GM12878 (cell line): ENCODE measurements around the gene CCDC91. TPM values are rescaled to one million over a fixed set of nuclear protein-coding genes. Genes with fewer than 3 reads are reported as not detected.

ENCODE experiments used
- ATAC-seq: fragments of 200-7000 bp; cut with Tn5 transposase; 3 replicates; pipeline ENCODE4 v1.9.1; 2020; ENCODE audit warnings: mild to moderate bottlenecking, moderate library complexity
- BruUV-seq: library from RNA; stranded (reverse); fragments of 400-500 nt; replicated peaks from 2 replicates; lab custom pipeline; 2021; lab: Mats Ljungman, UMichigan
- CTCF ChIA-PET: fragments of 300-600 bp; sonication (Branson Sonifier 250); formaldehyde crosslinking; extraction: SDS; loops from one replicate; lab custom pipeline; 2021; ENCODE audit warnings: inconsistent platforms; lab: Yijun Ruan, JAX
- POLR2A ChIA-PET: fragments of 350-600 bp; formaldehyde crosslinking; extraction: SDS; loops from one replicate; lab custom pipeline; 2021; ENCODE audit warnings: inconsistent platforms; lab: Charles Lee
- RAD21 ChIA-PET: fragments of 300-600 bp; sonication (Branson Sonifier 250); formaldehyde crosslinking; loops from one replicate; lab custom pipeline; 2023; ENCODE audit warnings: antibody characterized with exemption; ENCODE audit not compliant: unreplicated experiment; lab: Charles Lee
- SMC1A ChIA-PET: fragments of 300-600 bp; sonication (Branson Sonifier 250); formaldehyde crosslinking; loops from one replicate; lab custom pipeline; 2023; ENCODE audit not compliant: unreplicated experiment, uncharacterized antibody; lab: Charles Lee
- DNase-seq: peaks from one replicate; pipeline ENCODE4 v3.0.0-alpha.2; 2011; ENCODE audit warnings: low read depth, low spot score
- FAIRE-seq: peaks from 3 replicates; lab custom pipeline; 2011; peaks lifted over from hg19 to GRCh38; lab: Jason Lieb, UNC
- H2AFZ ChIP-seq: 2 replicates; pipeline ENCODE4 v1.6.0; 2011; ENCODE audit warnings: low read depth, low read length, control low read depth; ENCODE audit not compliant: control insufficient read depth
- H3K27ac ChIP-seq: 2 replicates; pipeline ENCODE4 v1.5.1; 2011; ENCODE audit warnings: control low read depth; ENCODE audit not compliant: control insufficient read depth, insufficient read depth
- H3K27me3 ChIP-seq, 2 experiments: replicated peaks in 1 of 2; 2 replicates each; pipeline versions ENCODE4 v1.6.0 to v1.6.1; 2011; ENCODE audit warnings: low read length in 1 of 2; ENCODE audit not compliant: control insufficient read depth in 2 of 2, insufficient read depth in 2 of 2
- H3K36me3 ChIP-seq, 2 experiments: 2 replicates each; pipeline ENCODE4 v1.5.1; 2011; ENCODE audit warnings: low read length in 1 of 2; ENCODE audit not compliant: control insufficient read depth in 2 of 2, insufficient read depth in 2 of 2
- H3K4me1 ChIP-seq: 2 replicates; pipeline ENCODE4 v1.6.1; 2011; ENCODE audit warnings: mild to moderate bottlenecking, low read length, moderate library complexity, mixed read lengths; ENCODE audit not compliant: control insufficient read depth, insufficient read depth
- H3K4me2 ChIP-seq: 2 replicates; pipeline ENCODE4 v1.6.0; 2011; ENCODE audit warnings: control low read depth; ENCODE audit not compliant: control insufficient read depth, insufficient read depth
- H3K4me3 ChIP-seq: fragments of 200-600 bp; sonication (generic); 2 replicates; pipeline ENCODE4 v1.5.1; 2016
- H3K79me2 ChIP-seq: 2 replicates; pipeline ENCODE4 v1.6.0; 2011; ENCODE audit warnings: low read length; ENCODE audit not compliant: control insufficient read depth, insufficient read depth
- H3K9ac ChIP-seq: 2 replicates; pipeline ENCODE4 v1.8.0; 2011; ENCODE audit warnings: low read length, control low read depth, mixed read lengths; ENCODE audit not compliant: control insufficient read depth, insufficient read depth
- H3K9me3 ChIP-seq: replicated peaks from 3 replicates; pipeline ENCODE4 v1.5.1; 2011; ENCODE audit warnings: mild to moderate bottlenecking, low read length; ENCODE audit not compliant: control insufficient read depth, insufficient read depth
- H4K20me1 ChIP-seq: 2 replicates; pipeline ENCODE4 v1.6.0; 2011; ENCODE audit not compliant: control insufficient read depth, insufficient read depth
- ATF7 ChIP-seq: fragments of 450-650 bp; IDR thresholded peaks from 2 replicates; pipeline ENCODE4 v1.6.1; 2016; ENCODE audit warnings: low read depth, mild to moderate bottlenecking
- BCL3 ChIP-seq: IDR thresholded peaks from 2 replicates; pipeline ENCODE4 v1.6.1; 2011; ENCODE audit warnings: borderline replicate concordance, low read depth, mild to moderate bottlenecking, moderate library complexity, low read length; ENCODE audit not compliant: insufficient read depth, poor library complexity, severe bottlenecking
- CREM ChIP-seq: IDR thresholded peaks from 2 replicates; pipeline ENCODE4 v1.6.1; 2014; ENCODE audit warnings: antibody characterized with exemption, low read depth
- E2F8 ChIP-seq: fragments of 450-650 bp; IDR thresholded peaks from 2 replicates; pipeline ENCODE4 v1.6.1; 2018; ENCODE audit warnings: mild to moderate bottlenecking, low read depth, moderate library complexity; ENCODE audit not compliant: partially characterized antibody
- HSF1 ChIP-seq: fragments of 150-350 bp; IDR thresholded peaks from 2 replicates; pipeline ENCODE4 v1.6.1; 2014; ENCODE audit warnings: mild to moderate bottlenecking, low read depth, low read length
- IKZF1 ChIP-seq: fragments of 450-650 bp; conservative IDR thresholded peaks from 2 replicates; pipeline ENCODE4 v1.6.1; 2017; ENCODE audit warnings: antibody characterized with exemption, mild to moderate bottlenecking
- JUNB ChIP-seq: IDR thresholded peaks from 2 replicates; pipeline ENCODE4 v1.6.1; 2016; ENCODE audit warnings: antibody characterized with exemption, mild to moderate bottlenecking
- JUND ChIP-seq: IDR thresholded peaks from 2 replicates; pipeline ENCODE4 v1.6.1; 2012; ENCODE audit warnings: low read depth, mild to moderate bottlenecking, low read length, improper control_type of control experiment, moderate library complexity
- MTA3 ChIP-seq: IDR thresholded peaks from 2 replicates; pipeline ENCODE4 v1.6.1; 2012; ENCODE audit warnings: low read length, inconsistent platforms, borderline replicate concordance
- POLR2AphosphoS5 ChIP-seq: IDR thresholded peaks from 2 replicates; pipeline ENCODE4 v1.6.1; 2011; ENCODE audit warnings: mild to moderate bottlenecking, low read length, inconsistent platforms
- SUZ12 ChIP-seq: fragments of 200-600 bp; sonication (generic); IDR thresholded peaks from one replicate; pipeline ENCODE4 v1.6.1; 2018; ENCODE audit warnings: antibody characterized with exemption, mild to moderate bottlenecking; ENCODE audit not compliant: unreplicated experiment
- WGBS: methylation state at CpG from one replicate; pipeline ENCODE4 v1.1.6; 2016; ENCODE audit warnings: low lambda C conversion rate; ENCODE audit not compliant: insufficient replicate concordance, insufficient coverage; ENCODE audit errors: missing lambda C conversion rate; 5-methylcytosine and 5-hydroxymethylcytosine counted together
- in situ Hi-C: fragments of 300-500 bp; cut with MboI; formaldehyde crosslinking; loops from 9 replicates; pipeline ENCODE4 v1.14.3; 2018; ENCODE audit warnings: mixed read lengths
- intact Hi-C: fragments of 100-400 bp; cut with micrococcal nuclease; formaldehyde crosslinking; loops from one replicate; pipeline ENCODE4 v1.14.2; 2022; ENCODE audit not compliant: unreplicated experiment
- polyA plus RNA-seq, 11 experiments: library from polyadenylated mRNA; depleted of rRNA in 4 of 11; unstranded in 6 of 11; stranded (reverse) in 5 of 11; fragments of >200 nt; fragmentation: Nextera tagmentation in 4 of 11; fragmentation: Illumina TruSeq in 1 of 11; extraction: Ambion mirVana in 4 of 11; extraction: Trizol in 1 of 11; gene quantifications; 1 replicate in 1 of 11; 2 replicates in 10 of 11; pipeline versions ENCODE4 v1.2.1 to v1.2.3, GENCODE V29; 2011 to 2016; ENCODE audit warnings: inconsistent platforms in 2 of 11, missing spikeins in 2 of 11, low read depth in 1 of 11
- total RNA-seq, 4 experiments: library from RNA; depleted of rRNA in 3 of 4; stranded (reverse); fragments of >200 nt in 3 of 4; fragmentation: Illumina TruSeq in 1 of 4; extraction: Trizol in 1 of 4; gene quantifications; 2 replicates each; pipeline versions ENCODE4 v1.2.1 to v1.2.3, GENCODE V29; 2013 to 2021
- TF ChIP-seq, protein P1 (sequence below): fragments of 450-650 bp; IDR thresholded peaks from 2 replicates; pipeline ENCODE4 v1.6.1; 2017; ENCODE audit warnings: mild to moderate bottlenecking, moderate library complexity

CCDC91 gene
- total and polyA plus RNA-seq, 10 of the 15 experiments (the other 5 are each of a cell fraction or from before 2014, with no cell fraction given) = 6.1 to 24.9 (median 16.5) TPM

DNA sequence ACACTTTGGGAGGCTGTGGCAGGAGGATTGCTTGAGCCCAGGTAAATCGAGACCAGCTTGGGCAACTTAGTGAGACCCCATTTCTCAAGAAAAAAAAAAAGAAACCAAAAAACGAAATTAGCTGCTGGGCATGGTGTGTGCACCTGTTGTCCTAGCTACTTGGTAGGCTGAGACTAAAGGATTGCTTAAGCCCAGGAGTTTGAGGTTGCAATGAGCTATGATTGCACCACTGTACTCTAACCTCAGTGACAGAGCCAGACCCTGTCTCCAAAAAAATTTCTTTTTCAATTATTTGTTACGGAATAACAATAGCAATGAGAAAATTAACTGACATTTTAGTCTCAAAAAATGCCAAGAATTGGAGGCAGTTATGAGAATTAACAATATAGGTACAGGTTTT, 128.0 kb downstream of the CCDC91 start:
- H3K9me3 ChIP-seq = peaks cover 3% of the 10 kb centered on the region; the same call in 2 of the 3 replicates
- ATAC-seq = no peak
- H3K36me3 ChIP-seq = peaks cover 0 to 1% of the 10 kb centered on the region in 2 experiments; a peak in 3 of 4 replicates
- no peak for FAIRE-seq
- H3K79me2 ChIP-seq = no peaks in the 10 kb centered on the region
- no peak for DNase-seq
- H3K4me3 ChIP-seq = no peak overlapping the region
- H3K9ac ChIP-seq = no peak overlapping the region
- no peak overlapping the region for H2AFZ ChIP-seq
- ChIA-PET RAD21 (no interaction called here), POLR2A (no interaction called here), SMC1A (interaction anchor here (2.2 kb wide), 1 partner anchor 16 kb away, joined by 6 read pairs; no protein-coding TSS in a partner anchor), CTCF (interaction anchor here (1.2 kb wide), 1 partner anchor 107 kb away, joined by 3 read pairs; no protein-coding TSS in a partner anchor)
- intact Hi-C loops = no loop called here
- BruUV-seq = no TSS peak
- in situ Hi-C loops = no loop called here
- WGBS = 58% methylated on average over 3 of the region's 3 CpGs
- no peak overlapping the region for H3K27ac ChIP-seq
- H3K27me3 ChIP-seq = no peaks in the 10 kb centered on the region
- no peaks in the 10 kb centered on the region for H4K20me1 ChIP-seq
- no peaks in the 10 kb centered on the region for H3K4me1 ChIP-seq
- H3K4me2 ChIP-seq = no peak overlapping the region
- TF ChIP-seq CREM (no peak), IKZF1 (no peak), E2F8 (no peak), MTA3 (no peak), JUND (no peak), BCL3 (no peak), ATF7 (no peak), JUNB (no peak), SUZ12 (no peak), POLR2AphosphoS5 (no peak), HSF1 (no peak)
- TF ChIP-seq, protein P1, sequence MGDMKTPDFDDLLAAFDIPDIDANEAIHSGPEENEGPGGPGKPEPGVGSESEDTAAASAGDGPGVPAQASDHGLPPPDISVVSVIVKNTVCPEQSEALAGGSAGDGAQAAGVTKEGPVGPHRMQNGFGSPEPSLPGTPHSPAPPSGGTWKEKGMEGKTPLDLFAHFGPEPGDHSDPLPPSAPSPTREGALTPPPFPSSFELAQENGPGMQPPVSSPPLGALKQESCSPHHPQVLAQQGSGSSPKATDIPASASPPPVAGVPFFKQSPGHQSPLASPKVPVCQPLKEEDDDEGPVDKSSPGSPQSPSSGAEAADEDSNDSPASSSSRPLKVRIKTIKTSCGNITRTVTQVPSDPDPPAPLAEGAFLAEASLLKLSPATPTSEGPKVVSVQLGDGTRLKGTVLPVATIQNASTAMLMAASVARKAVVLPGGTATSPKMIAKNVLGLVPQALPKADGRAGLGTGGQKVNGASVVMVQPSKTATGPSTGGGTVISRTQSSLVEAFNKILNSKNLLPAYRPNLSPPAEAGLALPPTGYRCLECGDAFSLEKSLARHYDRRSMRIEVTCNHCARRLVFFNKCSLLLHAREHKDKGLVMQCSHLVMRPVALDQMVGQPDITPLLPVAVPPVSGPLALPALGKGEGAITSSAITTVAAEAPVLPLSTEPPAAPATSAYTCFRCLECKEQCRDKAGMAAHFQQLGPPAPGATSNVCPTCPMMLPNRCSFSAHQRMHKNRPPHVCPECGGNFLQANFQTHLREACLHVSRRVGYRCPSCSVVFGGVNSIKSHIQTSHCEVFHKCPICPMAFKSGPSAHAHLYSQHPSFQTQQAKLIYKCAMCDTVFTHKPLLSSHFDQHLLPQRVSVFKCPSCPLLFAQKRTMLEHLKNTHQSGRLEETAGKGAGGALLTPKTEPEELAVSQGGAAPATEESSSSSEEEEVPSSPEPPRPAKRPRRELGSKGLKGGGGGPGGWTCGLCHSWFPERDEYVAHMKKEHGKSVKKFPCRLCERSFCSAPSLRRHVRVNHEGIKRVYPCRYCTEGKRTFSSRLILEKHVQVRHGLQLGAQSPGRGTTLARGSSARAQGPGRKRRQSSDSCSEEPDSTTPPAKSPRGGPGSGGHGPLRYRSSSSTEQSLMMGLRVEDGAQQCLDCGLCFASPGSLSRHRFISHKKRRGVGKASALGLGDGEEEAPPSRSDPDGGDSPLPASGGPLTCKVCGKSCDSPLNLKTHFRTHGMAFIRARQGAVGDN = no peak
